Ascending aorta (tissue), 2 donors: ENCODE results near the gene HDAC7. TPM values are rescaled to one million over a fixed set of nuclear protein-coding genes. Genes with fewer than 3 reads are reported as not detected.
"Not testable (repeated sequence)": the region's sequence is repeated elsewhere in the genome, so short reads cannot be mapped to it uniquely, and the experiment has no call there.

Experiments used
- DNase-seq, 2 donors: peaks; one replicate each; pipeline ENCODE4 v3.0.0-alpha.2; 2019; ENCODE audit warnings: low spot score in 2 of 2
- H3K27ac ChIP-seq, 2 donors: fragments of 200-600 bp; sonication (generic); one replicate each; pipeline ENCODE4 v1.5.1; 2016 to 2017; ENCODE audit warnings: mild to moderate bottlenecking in 1 of 2
- H3K27me3 ChIP-seq: fragments of 200-600 bp; sonication (generic); one replicate; pipeline ENCODE4 v1.5.1; 2017
- H3K36me3 ChIP-seq, 2 donors: fragments of 200-600 bp; sonication (generic); one replicate each; pipeline ENCODE4 v1.5.1; 2016
- H3K4me1 ChIP-seq, 2 donors: fragments of 200-600 bp; sonication (generic); one replicate each; pipeline ENCODE4 v1.5.1; 2016 to 2017; ENCODE audit warnings: mild to moderate bottlenecking in 1 of 2
- H3K4me3 ChIP-seq, 2 donors: fragments of 200-600 bp; sonication (generic); one replicate each; pipeline ENCODE4 v1.5.1; 2016 to 2017; ENCODE audit warnings: mild to moderate bottlenecking in 1 of 2
- H3K9me3 ChIP-seq, 2 donors: fragments of 200-600 bp; sonication (generic); one replicate each; pipeline ENCODE4 v1.5.1; 2016
- intact Hi-C: fragments of 100-400 bp; cut with DNase I; formaldehyde crosslinking; loops from one replicate; pipeline ENCODE4 v1.15.1; 2023
- total RNA-seq: library from RNA; depleted of rRNA; stranded (reverse); fragments of >200 nt; gene quantifications from one replicate; pipeline ENCODE4 v1.1.0, GENCODE V29; 2016
- TF ChIP-seq, protein P1 (sequence below), 3 experiments: fragments of 200-600 bp in 2 of 3; fragments of 450-650 bp in 1 of 3; sonication (generic) in 2 of 3; IDR thresholded peaks; one replicate each; pipeline ENCODE4 v1.5.1; 2016 to 2019; ENCODE audit warnings: antibody characterized with exemption in 3 of 3, mild to moderate bottlenecking in 1 of 3, moderate library complexity in 1 of 3

The HDAC7 gene
- total RNA-seq, 1 donor from 2014 or later = 202 TPM

DNA sequence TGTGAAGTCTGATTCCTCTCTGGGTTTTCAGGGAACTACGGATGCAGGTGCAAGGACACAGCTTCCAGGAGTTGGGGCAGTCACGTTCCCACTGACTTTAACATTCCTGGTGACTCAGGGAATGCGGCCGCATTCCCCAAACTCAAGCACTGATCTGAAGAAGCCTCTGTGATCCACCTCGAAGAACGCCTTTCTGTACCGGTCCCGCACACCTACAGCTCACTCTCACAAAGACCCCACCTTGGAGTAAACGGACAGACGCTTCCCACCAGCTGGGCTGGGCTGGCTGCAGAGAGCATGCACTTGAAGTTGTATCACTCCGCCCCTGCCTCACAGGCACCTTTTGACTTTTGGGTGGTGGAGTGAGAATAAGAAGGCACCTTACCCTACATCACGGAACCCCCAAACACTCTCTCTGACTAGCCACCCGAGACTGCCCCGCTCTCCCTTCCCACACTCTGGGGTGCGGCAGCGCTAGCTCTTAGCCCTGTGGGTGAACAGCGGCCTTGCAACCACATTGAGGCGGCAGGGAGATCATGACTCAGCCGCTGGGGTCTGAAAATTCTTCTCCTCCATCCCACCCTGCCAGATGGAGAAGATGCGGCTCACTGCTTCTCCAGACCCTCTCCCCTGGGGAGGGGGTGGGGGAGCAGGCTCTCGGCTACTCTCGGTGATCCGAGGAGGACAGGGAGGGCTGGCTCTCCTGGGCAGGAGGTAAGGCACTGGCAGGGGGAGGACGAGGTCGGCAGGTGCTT lies 23.7 kb upstream of the HDAC7 start:
- DNase-seq = no peak
- intact Hi-C loops = no loop called here
- no peaks in the 10 kb centered on the region for H3K4me1 ChIP-seq
- H3K27me3 ChIP-seq = no peaks in the 10 kb centered on the region
- no peaks in the 10 kb centered on the region for H3K9me3 ChIP-seq
- H3K27ac ChIP-seq = no peak overlapping the region
- peaks cover 4 to 8% of the 10 kb centered on the region in 2 donors for H3K36me3 ChIP-seq
- H3K4me3 ChIP-seq = no peak overlapping the region
- TF ChIP-seq, protein P1, sequence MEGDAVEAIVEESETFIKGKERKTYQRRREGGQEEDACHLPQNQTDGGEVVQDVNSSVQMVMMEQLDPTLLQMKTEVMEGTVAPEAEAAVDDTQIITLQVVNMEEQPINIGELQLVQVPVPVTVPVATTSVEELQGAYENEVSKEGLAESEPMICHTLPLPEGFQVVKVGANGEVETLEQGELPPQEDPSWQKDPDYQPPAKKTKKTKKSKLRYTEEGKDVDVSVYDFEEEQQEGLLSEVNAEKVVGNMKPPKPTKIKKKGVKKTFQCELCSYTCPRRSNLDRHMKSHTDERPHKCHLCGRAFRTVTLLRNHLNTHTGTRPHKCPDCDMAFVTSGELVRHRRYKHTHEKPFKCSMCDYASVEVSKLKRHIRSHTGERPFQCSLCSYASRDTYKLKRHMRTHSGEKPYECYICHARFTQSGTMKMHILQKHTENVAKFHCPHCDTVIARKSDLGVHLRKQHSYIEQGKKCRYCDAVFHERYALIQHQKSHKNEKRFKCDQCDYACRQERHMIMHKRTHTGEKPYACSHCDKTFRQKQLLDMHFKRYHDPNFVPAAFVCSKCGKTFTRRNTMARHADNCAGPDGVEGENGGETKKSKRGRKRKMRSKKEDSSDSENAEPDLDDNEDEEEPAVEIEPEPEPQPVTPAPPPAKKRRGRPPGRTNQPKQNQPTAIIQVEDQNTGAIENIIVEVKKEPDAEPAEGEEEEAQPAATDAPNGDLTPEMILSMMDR (IDR thresholded peaks at IDR 0.05) = no peak

DNA sequence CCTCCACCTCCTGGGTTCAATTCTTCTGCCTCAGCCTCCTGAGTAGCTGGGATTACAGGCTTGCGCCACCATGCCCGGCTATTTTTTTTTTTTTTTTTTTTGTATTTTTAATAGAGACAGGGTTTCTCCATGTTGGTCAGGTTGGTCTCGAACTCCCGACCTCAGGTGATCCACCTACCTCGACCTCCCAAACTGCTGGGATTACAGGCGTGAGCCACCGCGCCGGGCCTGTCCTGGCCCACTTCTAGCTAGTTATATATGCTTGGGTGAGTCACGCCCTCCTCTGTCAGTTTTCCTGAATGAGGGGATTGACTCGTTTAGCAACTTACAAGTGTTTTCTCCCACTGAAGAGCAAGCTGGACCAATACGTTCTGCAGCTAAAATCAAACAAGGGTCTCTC lies 22.8 kb upstream of the HDAC7 start:
- intact Hi-C loops, H3K36me3 ChIP-seq, H3K27ac ChIP-seq, H3K4me3 ChIP-seq, H3K4me1 ChIP-seq, H3K27me3 ChIP-seq, H3K9me3 ChIP-seq, DNase-seq: not testable (repeated sequence)

DNA sequence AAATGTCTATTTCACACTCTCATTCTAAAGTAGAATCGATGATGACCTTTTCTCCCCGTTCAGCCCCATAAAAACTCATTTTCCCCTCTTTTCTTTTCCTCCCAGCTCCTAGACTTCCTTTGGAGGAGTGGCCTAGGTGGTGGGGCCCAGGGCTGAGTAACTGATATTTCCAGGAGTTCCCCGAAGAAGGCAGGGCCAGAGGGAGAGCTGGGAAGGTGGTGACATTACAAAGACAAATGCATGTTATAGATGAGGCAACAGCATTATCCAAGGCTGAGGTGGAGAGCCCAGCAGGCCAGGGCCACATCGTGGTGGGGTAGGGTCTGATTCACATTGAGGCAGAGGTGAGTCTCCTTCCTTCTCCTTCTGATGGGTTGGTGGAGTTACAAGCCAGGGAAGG lies 22.2 kb upstream of the HDAC7 start:
- TF ChIP-seq, protein P1 (IDR thresholded peaks at IDR 0.05) = no peak
- H3K27me3 ChIP-seq = no peaks in the 10 kb centered on the region
- intact Hi-C loops = no loop called here
- H3K4me1 ChIP-seq = no peaks in the 10 kb centered on the region
- DNase-seq = no peak
- H3K4me3 ChIP-seq = no peak overlapping the region
- peaks cover 4 to 8% of the 10 kb centered on the region in 2 donors for H3K36me3 ChIP-seq
- no peaks in the 10 kb centered on the region for H3K9me3 ChIP-seq
- no peak overlapping the region for H3K27ac ChIP-seq

DNA sequence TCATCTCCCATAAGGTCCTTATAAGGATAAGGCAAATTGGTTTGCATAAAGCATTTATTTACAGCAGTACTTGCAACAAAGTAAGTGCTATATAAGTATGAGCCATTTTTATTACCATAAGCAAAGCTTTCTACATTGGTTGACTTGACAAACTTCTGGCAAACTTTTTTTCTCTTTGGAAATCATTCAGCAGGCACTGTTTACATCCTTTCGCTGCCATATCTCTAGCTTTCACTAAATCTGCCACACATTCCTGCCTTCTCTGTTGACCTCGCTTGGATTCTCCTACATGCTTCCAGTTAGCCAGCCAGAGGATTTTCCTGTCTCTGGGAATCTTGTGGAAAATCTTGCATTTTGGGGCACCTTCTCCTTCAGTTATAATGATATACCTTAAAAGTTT lies 21.8 kb upstream of the HDAC7 start:
- TF ChIP-seq, protein P1 (IDR thresholded peaks at IDR 0.05) = no peak
- H3K27me3 ChIP-seq = no peaks in the 10 kb centered on the region
- H3K27ac ChIP-seq = no peak overlapping the region
- H3K9me3 ChIP-seq = no peaks in the 10 kb centered on the region
- no peak for DNase-seq
- H3K4me3 ChIP-seq = no peak overlapping the region
- H3K36me3 ChIP-seq = peaks cover 4 to 7% of the 10 kb centered on the region in 2 donors
- intact Hi-C loops = no loop called here
- H3K4me1 ChIP-seq = no peaks in the 10 kb centered on the region

DNA sequence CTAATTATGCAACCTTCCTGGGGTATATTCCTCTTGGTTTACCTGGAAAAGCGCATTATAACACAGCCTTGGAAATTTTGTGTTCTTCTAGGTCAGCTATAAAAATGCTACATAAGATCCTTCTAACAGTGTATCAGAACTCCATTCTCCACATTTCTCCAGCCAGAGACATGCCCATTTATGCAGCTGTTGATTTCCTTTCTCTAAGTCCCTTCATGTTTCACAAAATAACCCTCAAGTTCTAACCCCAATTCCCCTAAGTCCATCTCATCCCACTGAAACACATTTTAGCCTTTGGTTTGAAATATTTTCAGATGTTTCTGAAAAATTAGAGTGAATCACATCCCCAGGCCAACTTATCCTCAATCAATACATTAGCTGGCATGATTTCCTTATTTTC lies 20.9 kb upstream of the HDAC7 start:
- intact Hi-C loops = no loop called here
- Histone ChIP-seq H3K4me3 (no peak overlapping the region), H3K27ac (no peak overlapping the region), H3K27me3 (no peaks in the 10 kb centered on the region), H3K36me3 (no peaks in the 10 kb centered on the region), H3K9me3 (no peaks in the 10 kb centered on the region), H3K4me1 (no peaks in the 10 kb centered on the region)
- no peak for DNase-seq
- TF ChIP-seq, protein P1 (IDR thresholded peaks at IDR 0.05) = no peak

DNA sequence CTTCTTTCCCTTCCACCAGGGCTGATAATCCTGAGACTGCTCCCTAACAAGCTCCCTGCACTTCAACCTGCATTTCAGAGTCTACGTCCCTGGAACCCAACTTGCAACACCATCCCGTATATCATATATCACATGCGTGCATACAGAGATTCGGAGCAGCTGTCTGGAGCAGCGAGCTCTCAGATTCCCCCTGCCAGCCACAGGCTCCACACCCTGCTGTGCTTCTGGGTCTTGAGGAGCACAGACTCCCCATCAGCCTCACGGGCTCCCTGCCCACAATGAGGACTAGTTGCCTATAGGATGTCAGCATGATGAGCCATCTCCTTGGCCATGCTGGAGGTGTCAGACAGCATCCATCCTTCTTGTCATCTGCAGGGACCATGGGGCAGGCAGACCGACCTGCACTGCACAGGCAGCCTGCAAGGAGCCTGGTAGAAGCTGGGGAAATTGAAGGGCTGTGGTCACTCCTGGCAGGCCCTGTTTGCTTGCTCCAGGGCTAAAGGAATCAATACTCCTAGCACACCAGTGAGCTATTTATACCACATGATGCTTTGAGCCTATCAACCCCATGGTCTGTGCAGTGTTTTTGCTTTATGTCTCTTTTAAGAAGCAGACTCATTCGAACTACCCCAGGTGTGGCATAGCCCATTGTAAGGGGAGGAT lies 19.6 kb upstream of the HDAC7 start:
- intact Hi-C loops = loop anchor here (2.0 kb wide), 1 partner anchor 133 kb away; the partner anchor contains the start of gene RPAP3
- H3K36me3 ChIP-seq = no peaks in the 10 kb centered on the region
- H3K27me3 ChIP-seq = no peaks in the 10 kb centered on the region
- no peak overlapping the region for H3K4me3 ChIP-seq
- no peaks in the 10 kb centered on the region for H3K4me1 ChIP-seq
- TF ChIP-seq, protein P1 (IDR thresholded peaks at IDR 0.05) = no peak
- no peak overlapping the region for H3K27ac ChIP-seq
- DNase-seq = no peak
- no peaks in the 10 kb centered on the region for H3K9me3 ChIP-seq
